HG03439 (cell line): ENCODE data around the gene AKR1C8.
"Not testable (repeated sequence)": the region's sequence is repeated elsewhere in the genome, so short reads cannot be mapped to it uniquely, and the experiment has no call there.

Experiments used
- ATAC-seq: cut with Tn5 transposase; IDR thresholded peaks from one replicate; pipeline ENCODE4 v1.9.1; 2021; ENCODE audit warnings: mild to moderate bottlenecking, moderate library complexity; ENCODE audit not compliant: unreplicated experiment

AKR1C8 gene

GRCh38 chr10:5168897-5169420 lies 16.0 kb downstream of the AKR1C8 start:
- ATAC-seq = no peak

- no peak for ATAC-seq
Observed at GRCh38 chr10:5165738-5166137, 19.2 kb downstream of the AKR1C8 start.

GRCh38 chr10:5163487-5163886 lies 21.5 kb downstream of the AKR1C8 start:
- ATAC-seq = no peak

GRCh38 chr10:5159126-5159525 lies 25.8 kb downstream of the AKR1C8 start:
- ATAC-seq = no peak

- no peak for ATAC-seq
Observed at GRCh38 chr10:5157501-5157900, 27.4 kb downstream of the AKR1C8 start.

GRCh38 chr10:5155951-5156350 lies 29.0 kb downstream of the AKR1C8 start:
- no peak for ATAC-seq

- no peak for ATAC-seq
Observed at GRCh38 chr10:5151076-5151475, 33.9 kb downstream of the AKR1C8 start.

- no peak for ATAC-seq
Observed at GRCh38 chr10:5148678-5149032, 36.3 kb downstream of the AKR1C8 start.

- ATAC-seq = no peak
Observed at GRCh38 chr10:5147981-5148677, 36.8 kb downstream of the AKR1C8 start.

GRCh38 chr10:5147255-5147980 lies 37.5 kb downstream of the AKR1C8 start:
- ATAC-seq = no peak

- ATAC-seq = no peak
Observed at GRCh38 chr10:5146920-5147254, 38.1 kb downstream of the AKR1C8 start.

GRCh38 chr10:5143137-5143536 lies 41.8 kb downstream of the AKR1C8 start:
- ATAC-seq = no peak

GRCh38 chr10:5142199-5142598 lies 42.8 kb downstream of the AKR1C8 start:
- ATAC-seq = no peak

GRCh38 chr10:5137699-5138098 lies 47.3 kb downstream of the AKR1C8 start:
- ATAC-seq = not testable (repeated sequence)

- ATAC-seq = no peak
Observed at GRCh38 chr10:5136468-5137087, 48.4 kb downstream of the AKR1C8 start.

GRCh38 chr10:5135581-5135980 lies 49.4 kb downstream of the AKR1C8 start:
- no peak for ATAC-seq

GRCh38 chr10:5125315-5126044 lies 59.5 kb downstream of the AKR1C8 start:
- ATAC-seq = no peak

GRCh38 chr10:5123886-5124285 lies 61.1 kb downstream of the AKR1C8 start:
- ATAC-seq = no peak

GRCh38 chr10:5119997-5120396 lies 65.0 kb downstream of the AKR1C8 start:
- not testable (repeated sequence) for ATAC-seq

GRCh38 chr10:5117026-5117425 lies 67.9 kb downstream of the AKR1C8 start:
- no peak for ATAC-seq

GRCh38 chr10:5116621-5117020 lies 68.3 kb downstream of the AKR1C8 start:
- ATAC-seq = no peak
